ENCODE data around the gene BAIAP2L2.

BAIAP2L2 gene

DNA sequence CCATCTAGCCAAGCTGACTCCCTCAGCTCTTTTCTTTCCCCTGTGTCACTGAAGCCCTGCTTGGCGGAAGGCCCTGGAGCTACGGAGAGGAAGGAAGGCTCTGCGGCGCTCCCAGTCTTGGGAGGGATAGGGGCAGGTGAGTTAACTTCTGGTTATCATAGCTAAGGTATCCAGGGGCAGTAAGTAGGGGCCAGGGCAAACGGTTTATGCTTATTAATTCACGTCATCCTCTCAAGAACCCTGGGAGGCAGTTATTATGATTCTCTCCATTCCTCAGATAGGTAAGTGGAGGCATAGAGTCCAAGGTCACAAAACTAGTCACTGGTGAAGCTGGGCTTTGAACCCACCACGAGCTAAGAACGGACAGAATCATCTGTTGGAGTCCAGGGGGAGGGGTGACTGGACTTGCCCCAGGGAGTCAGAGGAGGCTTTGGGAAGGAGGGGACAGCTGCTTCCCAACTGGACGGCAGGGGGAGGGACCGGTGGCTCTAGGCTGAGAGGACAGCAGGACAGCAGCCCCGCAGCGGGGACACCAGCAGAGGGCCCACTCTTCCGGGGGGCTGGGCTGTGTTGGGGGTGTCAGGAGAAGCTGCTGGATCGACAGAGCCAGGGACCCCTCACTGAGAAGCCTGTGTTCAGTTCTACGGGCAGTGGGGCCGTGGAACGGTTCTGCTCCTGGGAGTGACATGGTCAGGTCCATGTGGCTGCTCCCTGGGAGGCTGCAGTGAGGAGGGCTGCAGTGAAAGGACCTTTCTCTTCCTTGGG, 3.5 kb downstream of the BAIAP2L2 start:
- no peak for DNase-seq (ENCODE audit: low read depth)

DNA sequence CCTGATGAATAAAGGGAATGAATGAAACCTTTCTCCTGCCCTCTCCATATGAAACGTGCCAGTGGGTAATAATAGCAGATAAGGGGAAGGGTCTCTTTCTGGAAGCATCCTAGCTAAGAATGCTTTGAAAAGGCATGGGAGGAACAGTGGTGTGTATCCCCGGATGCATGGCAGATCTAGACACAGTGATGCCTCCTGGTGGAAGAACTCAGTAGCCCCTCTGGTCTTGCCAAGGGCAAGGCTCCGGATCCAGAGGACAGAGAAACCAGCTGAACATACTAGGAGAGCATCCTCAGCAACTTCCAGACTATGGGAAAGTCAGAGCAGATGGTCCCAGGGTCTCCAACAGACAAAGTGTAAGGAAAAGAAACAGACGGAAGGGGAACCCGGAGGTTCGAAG, 6.4 kb downstream of the BAIAP2L2 start:
- no peak for DNase-seq (ENCODE audit: low read depth)

DNA sequence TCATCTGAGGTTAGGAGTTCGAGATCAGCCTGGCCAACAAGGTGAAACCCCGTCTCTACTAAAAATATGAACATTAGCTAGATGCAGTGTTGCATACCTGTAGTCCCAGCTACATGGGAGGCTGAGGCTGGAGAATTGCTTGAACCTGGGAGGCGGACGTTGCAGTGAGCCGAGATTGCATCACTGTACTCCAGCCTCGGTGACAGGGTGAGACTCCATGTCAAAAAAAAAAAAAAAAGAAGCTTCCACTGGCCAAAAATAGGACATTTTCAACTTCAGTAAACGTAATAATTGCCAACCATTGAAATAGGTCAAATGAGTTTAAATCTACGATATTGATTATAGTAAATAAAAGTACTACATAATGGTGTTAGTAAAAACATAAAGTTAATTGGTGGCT, 6.8 kb downstream of the BAIAP2L2 start:
- DNase-seq (ENCODE audit: low read depth), result no peak

DNA sequence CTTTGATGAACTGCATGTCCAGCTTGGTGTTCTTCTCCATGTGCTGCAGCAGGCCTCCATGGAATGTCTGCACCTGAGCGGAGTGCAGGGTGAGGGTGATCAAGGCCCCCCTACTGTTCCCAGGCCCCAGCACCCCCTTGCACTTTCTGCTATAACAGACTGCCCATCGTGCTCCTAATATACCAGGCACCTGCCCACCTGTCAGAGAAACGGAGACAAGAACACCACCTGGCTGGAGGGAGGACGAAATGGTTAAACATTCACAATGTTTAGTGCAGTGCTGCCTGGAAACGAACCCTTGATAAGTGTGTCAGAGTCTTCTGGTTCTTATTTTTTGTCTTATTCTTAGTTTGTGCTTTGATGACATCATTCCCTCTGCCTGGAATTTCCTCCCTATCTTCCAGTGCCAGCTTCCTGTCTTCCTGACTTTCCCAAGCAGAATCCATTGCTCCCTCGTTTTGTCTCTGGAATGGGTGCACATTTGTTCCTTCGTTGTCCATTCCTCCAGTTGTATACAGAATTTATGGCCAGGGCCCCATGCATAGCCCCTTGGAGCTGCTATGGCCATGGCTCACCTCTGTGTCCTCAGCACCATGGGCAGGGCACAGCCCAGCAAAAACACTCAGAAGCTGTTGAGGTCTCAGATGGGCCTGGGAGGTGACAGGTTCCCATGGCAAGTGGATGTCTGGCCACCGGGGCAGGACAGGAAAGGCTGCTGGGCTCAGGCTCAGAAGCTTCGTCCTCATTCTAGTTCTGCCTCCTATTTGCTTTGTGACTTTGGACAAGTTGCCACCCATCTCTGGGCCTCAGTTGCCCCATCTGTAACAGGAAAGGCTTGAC, 11.9 kb downstream of the BAIAP2L2 start:
- DNase-seq (ENCODE audit: low read depth), result no peak

DNA sequence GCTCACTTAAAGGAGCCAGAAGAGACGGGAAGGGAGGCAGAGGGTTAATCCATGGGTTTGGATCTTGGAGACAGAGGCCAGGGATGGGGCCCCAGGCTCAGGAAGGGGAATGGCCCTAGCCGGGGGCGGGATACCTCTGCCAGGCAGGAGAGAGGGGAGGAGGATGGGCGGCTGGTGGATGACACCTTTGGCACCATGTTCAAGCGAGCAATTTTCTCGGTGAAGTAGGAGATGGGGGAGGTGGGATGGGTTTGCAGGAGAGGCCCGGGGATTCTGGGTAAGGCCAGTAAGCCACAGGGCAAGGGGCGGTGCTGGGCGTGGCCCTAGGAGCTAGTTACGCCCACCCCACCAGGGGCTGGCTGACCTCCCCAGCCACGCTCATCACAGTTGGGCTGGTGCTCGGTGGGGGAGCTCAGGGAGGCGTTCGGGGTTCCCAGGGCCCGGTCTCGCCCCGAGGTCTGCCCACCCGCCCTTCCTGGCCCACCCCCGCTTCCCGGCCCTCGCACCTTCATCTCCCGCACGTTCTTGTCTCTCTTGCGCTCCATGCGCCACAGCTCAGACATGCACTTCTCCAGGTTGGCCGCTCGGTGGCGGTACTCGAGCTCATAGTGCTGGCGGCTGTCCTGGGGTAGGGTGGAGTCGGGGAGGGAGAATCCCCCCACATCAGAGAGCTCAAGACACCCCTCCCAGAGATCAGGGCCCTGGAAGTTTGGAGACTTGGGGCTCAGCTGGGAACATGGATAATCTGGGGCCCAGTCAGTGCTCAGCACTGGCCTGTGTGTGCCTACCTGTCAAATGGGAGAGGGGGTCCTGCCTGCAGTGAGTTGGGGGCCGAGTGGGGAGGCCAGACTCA, 12.7 kb downstream of the BAIAP2L2 start:
- no peak for DNase-seq (ENCODE audit: low read depth)

DNA sequence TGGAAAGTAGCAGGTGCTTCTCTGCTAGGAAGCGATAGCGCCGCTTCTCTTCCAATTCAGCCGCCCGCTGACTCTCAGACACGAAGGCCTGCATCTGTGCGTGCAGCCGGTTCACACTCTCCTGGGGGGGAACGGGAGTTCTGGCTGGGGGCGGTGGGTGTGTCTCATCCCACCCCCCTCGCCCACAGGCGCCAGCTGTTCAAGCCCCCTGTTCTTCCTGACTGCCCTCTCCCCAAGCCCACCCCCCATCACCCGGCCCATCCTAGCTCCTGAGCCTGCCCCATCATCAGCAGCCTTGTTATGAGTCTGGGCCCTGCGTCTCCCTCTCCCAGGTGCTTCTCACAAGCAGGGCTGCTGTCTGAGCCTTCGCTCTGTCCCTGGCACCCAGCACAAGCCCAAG, 13.4 kb downstream of the BAIAP2L2 start:
- no peak for DNase-seq (ENCODE audit: low read depth)

DNA sequence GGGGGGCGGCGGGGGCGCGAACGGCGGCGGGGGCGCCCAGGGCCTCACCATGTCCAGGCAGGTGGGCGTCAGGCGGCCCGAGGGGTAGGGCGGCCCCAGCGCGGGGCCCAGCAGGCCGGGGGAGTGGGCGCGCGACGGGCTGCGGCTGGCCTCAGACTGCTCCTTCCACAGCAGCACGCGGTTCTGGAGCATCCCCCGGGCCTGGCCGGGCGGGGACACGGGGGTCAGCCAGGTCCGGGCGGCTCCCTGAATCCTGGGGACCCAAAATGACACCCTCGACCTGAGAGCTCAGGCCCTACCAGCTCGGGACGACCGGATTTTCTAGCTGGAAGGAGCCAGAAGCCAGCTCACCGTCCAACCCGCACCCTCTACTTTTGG, 21.0 kb downstream of the BAIAP2L2 start:
- no peak for DNase-seq (ENCODE audit: low read depth)

DNA sequence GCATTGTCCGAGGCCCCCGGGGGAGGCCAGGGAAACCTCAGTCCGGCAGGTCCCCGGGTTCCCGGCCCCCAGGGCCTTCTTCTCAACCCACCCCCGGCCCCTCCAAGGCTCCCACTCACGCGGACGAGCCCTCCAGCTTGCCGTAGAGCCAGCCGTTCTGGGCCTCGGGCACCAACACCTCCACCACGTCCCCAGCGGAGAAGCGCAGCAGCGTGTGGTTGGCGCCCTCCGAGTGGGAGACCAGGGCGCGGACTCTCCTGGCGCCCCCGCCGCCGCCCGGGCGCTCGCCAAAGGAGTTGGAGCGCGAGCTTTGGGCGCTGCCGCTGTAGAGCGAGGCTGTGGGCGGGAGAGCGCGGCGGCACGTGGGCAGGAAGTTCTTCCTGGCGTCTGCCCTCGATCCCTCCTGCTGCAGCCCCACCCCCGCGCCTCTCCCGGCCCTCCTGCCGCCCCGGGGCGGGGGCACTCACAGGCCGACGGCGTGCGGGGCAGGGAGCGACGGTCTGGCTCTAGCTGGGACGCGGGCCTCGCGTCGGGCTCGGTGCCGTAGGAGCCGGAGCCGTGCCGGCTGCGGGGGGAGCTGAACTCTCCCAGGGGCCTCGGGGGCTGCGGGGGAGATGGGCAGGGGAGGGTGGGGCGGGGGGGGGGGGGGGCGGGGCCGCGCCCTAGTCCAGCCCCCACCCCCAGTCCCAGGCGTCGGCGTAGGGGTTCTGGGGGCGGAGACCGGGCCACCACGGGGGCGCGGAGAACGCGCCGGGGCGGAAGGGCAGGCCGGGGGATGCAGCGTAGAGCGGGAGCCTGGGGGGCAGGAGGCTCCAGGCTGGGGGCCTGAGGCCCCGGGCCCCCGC, 21.6 kb downstream of the BAIAP2L2 start:
- DNase-seq (ENCODE audit: low read depth), result no peak

DNA sequence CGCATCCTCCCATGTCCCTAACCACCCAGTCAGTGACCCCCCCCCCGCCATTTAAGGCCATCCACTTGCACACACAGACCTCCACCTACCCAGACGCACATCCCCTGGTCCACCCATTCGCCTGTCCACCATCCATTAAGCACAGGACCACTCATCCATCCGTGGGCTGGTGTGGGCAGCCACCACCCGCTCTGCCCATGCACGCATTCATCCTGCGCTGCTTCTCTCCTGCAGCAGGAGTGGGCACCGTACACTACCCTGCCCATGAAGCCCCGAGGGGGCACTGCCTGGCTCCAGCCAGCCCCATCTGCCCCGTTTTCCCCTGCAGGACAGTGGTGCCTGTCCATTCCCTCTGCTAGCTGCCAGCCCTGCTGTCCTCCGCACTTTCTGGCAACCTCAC, 22.6 kb downstream of the BAIAP2L2 start:
- no peak for DNase-seq (ENCODE audit: low read depth)

DNA sequence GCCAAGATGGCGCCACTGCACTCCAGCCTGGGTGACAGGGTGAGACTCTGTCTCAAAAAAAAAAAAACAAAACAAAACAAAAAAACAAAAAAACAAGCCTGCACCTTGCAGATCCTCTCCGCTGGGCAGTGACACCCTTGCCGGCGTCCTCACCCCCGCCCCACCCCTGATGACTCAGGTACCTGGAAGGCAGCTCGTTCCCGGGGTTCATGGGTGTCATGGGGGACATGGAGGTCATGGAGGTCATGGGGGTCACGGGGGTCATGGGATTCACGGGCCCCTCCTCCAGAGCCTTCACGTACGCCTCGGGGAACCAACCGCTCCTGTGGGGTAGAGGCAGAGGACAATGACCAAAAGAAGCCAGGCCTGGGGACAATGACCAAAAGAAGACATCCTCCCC, 23.5 kb downstream of the BAIAP2L2 start:
- no peak for DNase-seq (ENCODE audit: low read depth)

DNA sequence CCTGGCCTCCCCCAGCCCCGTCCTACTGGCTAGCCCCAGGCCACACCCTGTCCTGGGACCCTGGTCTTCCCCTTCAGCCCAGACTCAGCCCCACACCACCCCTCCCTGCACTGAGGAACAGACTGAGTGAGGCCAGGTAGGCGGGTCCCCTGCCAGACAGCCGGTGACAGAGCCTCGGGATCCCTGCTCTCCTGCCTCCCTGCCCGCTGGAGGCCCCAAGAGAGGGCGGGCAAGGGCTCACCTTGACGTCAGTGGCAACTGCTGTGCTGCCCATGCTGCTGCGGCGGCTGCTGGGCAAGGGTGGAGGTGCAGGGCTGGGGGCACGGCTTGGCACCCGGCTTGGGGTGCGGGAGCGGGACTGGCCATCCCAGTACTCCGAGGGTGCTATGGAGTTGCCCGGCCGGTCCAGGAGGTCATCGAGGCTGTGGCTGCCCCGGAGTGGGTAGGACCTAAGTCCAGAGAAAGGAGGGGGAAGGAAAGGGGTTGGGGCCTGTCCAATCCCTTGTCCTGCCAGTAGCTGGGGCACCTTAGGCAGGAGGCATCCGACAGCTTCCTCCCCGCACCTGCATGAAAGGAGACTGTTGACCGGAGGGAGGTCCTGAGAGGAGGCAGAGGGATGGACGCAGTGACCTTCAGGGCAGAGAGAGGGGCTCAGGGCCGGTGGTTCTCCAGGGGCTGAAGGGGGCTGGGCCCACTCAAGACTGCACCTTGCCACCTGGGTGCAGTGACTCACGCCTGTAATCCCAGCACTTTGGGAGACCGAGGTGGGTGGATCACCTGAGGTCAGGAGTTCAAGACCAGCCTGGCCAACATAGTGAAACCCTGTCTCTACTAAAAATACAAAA, 24.3 kb downstream of the BAIAP2L2 start:
- no peak for DNase-seq (ENCODE audit: low read depth)

DNA sequence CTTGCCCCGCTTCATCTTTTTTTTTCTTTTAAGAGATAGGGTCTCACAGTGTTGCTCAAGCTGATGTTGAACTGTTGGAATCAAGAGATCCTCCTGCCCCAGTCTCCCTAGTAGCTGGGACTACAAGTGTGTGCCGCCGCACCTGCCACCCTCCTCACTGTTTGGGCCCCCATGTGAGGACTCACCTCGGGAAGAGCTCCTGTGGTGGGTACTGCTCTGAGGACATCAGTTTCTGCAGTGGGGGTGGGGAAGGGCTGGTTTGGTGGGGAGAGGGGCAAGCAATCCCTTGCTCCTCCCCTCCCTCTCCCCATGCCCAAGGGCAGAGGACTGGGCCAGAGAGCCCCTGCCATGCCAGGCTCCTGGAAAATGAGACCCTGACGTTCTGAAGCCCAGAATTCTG, 25.0 kb downstream of the BAIAP2L2 start:
- no peak for DNase-seq (ENCODE audit: low read depth)

DNA sequence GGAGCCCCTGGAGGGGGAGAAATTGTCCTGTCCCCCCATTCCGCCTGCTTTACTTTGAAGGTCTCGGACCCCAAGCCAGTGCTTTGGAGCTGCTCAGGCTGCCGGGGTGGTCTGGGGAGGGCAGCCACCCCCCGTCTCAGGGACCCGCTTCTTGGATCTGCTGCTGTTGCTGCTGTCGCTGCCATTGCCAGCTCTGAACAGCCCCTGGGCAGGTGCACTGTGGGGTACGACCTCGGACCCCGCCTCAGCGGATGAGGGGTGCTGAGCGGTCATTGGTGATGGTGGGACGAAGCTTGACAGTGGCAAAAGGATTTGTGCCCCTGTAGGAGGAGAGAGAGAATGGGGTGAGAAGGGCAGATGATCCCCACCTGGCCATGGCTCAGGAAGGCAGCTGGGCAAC, 25.4 kb downstream of the BAIAP2L2 start:
- no peak for DNase-seq (ENCODE audit: low read depth)

DNA sequence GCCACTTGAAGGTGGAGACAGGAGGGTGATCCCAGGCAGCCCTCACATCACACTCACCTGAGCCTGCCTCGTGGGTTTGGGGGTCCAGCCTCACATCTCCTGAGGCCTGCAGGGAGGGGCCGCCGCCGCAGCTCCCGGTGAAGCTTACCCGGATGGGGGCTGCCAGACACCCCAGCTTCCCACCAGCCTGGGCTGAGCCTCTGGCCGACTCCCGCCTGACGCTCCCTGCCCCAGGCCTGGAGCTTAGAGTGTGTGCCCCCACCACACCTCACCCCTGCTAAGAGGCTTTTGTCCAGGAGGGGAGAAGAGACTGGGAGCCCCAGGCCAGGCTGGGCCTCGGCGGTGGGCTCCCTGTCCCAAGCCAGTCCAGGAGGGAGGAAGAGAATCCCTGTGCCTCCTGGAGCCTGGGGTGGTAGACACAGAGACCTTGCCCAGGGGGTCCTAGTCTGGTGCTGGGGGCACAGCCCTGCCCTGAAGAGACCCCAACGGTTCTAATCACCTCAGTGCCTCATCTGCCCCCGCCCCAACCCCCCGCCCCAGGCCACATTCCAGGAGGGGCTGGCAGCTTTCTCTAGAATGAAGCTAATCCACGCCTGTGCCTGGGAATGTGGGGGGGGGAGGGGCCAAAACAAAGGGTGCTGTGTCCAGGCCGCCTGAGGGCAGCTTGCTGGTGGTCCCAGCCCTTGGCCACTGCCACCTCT, 26.4 kb downstream of the BAIAP2L2 start, which contains the start of gene SLC16A8:
Gene SLC16A8 (minus strand): TSS at position 254 of the 701 bp plus-strand sequence. CDS start 1,311 bp downstream, outside the sequence.
- DNase-seq (ENCODE audit: low read depth), result no peak

DNA sequence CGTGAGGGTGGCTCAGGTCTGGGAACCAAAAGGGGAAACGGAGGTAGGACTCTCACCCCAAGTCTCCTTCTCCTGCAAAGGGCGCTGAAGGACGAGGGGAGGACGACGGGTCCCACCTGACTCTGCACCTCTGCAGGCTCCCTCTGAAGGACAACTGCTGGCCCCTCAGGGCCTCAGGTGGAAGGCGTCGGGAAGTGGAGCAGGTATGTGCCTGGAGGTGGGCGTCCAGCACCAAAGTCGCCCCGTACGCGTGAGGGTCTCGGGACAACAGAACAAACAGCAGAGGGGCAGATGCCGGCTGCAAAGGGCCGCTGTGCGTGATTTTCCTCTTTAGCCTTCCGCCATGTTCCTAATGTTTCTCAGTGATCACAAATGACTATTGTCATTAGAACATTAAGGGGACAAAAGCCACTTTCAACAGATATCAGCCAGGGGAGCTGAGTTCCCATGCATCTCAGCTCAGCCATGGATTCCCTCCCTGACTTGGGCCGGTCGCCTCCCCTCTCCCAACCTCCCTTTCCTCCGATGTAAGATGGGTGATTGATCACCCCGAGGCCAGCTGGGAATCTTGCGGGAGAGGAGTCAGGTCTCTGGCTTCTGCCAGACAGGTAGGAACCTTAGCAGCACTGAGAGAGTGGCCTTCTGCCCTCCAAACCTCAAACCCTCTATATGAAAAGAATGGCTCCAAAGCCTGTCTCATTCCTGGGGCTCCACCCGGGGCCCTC, 27.3 kb downstream of the BAIAP2L2 start:
- no peak for DNase-seq (ENCODE audit: low read depth)

DNA sequence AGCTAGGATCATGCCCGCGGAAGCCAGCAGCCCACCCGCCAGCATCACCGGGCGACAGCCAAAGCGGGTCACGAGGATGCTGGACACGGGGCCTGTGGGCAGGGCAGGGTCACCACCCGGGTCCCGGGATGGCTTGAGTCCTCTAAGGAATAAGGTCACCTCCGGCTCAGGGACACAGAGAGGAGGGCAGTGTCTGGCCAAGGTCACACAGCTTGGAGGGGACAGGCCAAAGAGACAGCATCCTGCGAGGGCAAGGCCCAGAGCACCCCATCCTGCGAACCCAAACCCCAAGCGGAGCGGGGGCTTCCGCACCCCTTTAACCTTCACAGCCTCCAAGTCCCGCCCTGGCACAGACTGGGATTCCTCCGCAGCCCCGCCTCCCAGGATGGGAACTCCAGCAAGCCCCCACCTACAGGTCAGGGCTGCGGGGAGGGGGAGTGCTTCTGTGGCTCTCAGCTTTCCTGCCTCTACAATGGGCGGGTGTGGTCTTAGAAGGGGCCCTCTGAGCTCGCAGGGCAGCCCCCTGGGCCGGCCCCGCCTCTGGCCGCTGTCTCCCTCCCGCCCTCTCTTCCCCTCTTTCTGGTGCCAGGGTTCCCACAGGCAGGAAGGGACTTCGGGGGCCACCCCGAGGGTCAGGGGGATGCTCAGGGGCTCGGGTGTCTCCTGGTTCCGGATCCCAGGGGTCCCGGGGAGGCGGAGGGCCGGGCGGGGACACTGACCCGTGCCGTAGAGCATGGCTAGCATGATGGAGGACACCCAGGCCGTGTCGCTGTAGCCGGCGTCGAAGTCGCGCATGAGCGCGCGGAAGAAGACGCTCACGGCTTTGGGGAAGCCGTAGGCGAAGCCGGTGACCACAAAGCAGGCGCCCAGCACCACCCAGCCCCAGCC, 28.3 kb downstream of the BAIAP2L2 start:
- no peak for DNase-seq (ENCODE audit: low read depth)

DNA sequence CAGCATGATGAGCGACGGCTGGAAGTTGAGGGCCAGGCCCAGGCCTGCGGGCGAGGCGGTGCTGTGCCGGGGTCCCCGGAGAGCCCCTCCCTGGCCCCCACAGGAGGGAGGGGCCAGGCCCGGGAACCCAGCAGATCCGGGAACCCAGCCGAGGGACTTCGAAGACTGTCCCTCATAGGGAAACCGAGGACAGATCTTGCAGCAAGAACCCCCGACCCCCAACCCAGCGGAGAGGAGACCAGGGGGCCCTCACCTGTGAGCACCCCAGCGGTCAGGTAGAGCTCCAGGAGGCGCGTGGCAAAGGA, 28.9 kb downstream of the BAIAP2L2 start:
- no peak for DNase-seq (ENCODE audit: low read depth)

DNA sequence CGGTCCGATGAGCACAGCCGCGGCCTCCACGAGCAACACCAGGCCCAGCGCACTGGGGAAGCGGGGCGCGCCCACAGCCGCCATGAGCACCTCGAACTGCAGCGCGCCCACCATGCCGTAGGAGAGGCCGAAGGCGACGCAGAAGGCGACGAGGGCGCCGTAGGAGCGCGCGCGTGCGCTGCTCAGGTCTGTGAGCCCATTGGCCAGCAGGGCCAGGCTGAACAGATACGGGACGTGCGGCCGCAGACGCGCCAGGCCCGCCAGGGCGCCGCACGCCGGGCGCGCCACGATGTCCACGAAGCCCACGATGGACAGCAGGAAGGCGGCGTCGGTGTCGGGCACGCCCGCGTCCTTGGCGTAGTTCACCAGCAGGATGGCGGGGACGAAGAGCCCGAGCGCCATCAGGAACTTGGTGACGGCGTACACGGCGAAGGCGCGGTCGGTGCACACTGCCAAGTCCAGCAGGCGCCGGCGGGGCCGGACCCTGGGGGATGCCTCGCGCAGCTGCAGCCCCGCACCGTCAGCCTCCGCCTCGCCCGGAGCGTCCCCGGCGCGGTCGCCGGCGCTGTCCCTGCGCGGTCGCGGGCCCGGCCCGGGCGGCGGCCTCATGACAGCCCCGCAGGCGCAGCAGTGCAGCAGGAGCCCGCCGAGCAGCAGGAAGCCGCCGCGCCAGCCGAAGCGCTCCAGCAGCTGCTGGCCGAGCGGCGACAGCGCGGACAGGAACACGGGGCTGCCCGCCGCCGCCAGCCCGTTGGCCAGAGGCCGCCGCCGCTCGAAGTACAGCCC, 29.4 kb downstream of the BAIAP2L2 start:
- DNase-seq (ENCODE audit: low read depth), result no peak
